K562 (cell line): Measurements from ENCODE around the gene STIM1. TPM values are rescaled to one million over a fixed set of nuclear protein-coding genes. Genes with fewer than 3 reads are reported as not detected.

Experiments used
- E2F5 ChIP-seq: sonication (generic); formaldehyde crosslinking; IDR thresholded peaks from 2 replicates; pipeline ENCODE4 v1.8.0; 2022; ENCODE audit warnings: mild to moderate bottlenecking, missing genetic modification reagents
- MAFF ChIP-seq: IDR thresholded peaks from 2 replicates; pipeline ENCODE4 v1.6.1; 2012; ENCODE audit warnings: low read length, improper control_type of control experiment
- MGA ChIP-seq: fragments of 450-650 bp; IDR thresholded peaks from 2 replicates; pipeline ENCODE4 v1.6.1; 2016; ENCODE audit warnings: mild to moderate bottlenecking, moderate library complexity
- MLLT1 ChIP-seq, 2 experiments: fragments of 450-650 bp; IDR thresholded peaks; 2 replicates each; pipeline ENCODE4 v1.6.1; 2016
- RFX1 ChIP-seq: fragments of 450-650 bp; IDR thresholded peaks from 2 replicates; pipeline ENCODE4 v1.6.1; 2016; ENCODE audit warnings: mild to moderate bottlenecking, moderate library complexity
- SNRNP70 ChIP-seq: fragments of 200-400 bp; formaldehyde crosslinking; optimal IDR thresholded peaks from 2 replicates; pipeline ENCODE3; 2017; ENCODE audit warnings: low read depth, low read length
- TAF1 ChIP-seq: IDR thresholded peaks from 2 replicates; pipeline ENCODE4 v1.6.1; 2011; ENCODE audit warnings: mild to moderate bottlenecking, low read length, moderate library complexity; ENCODE audit not compliant: insufficient read depth, control insufficient read depth, severe bottlenecking; ENCODE audit errors: extremely low read depth
- TAF15 ChIP-seq: fragments of 200-400 bp; formaldehyde crosslinking; IDR thresholded peaks from 2 replicates; pipeline ENCODE4 v1.6.1; 2017; ENCODE audit warnings: mild to moderate bottlenecking, low read depth, low read length, moderate library complexity
- TRIM24 ChIP-seq, 2 experiments: fragments of 450-650 bp; IDR thresholded peaks; 2 replicates each; pipeline ENCODE4 v1.6.1; 2016
- ZNF699 ChIP-seq: fragments of 250-450 bp; sonication (Bioruptor Pico); IDR thresholded peaks from 2 replicates; pipeline ENCODE4 v1.8.0; 2021; ENCODE audit warnings: mild to moderate bottlenecking, moderate library complexity; ENCODE audit not compliant: insufficient replicate concordance
- polyA plus RNA-seq, 8 experiments: library from polyadenylated mRNA; depleted of rRNA in 4 of 8; stranded (reverse) in 5 of 8; unstranded in 3 of 8; fragments of >200 nt; fragmentation: Nextera tagmentation in 2 of 8; fragmentation: Illumina TruSeq in 1 of 8; extraction: Ambion mirVana in 2 of 8; extraction: Trizol in 1 of 8; gene quantifications; 2 replicates each; pipeline versions ENCODE4 v1.2.1 to v1.2.3, GENCODE V29; 2011 to 2014; ENCODE audit warnings: inconsistent platforms in 1 of 8, missing spikeins in 1 of 8
- total RNA-seq, 7 experiments: library from RNA; depleted of rRNA in 6 of 7; stranded (reverse); fragments of >200 nt in 6 of 7; fragmentation: Illumina TruSeq in 2 of 7; extraction: Trizol in 2 of 7; gene quantifications; 2 replicates each; pipeline versions ENCODE4 v1.2.1 to v1.2.3, GENCODE V29; 2011 to 2021; ENCODE audit warnings: low replicate concordance in 1 of 7

The STIM1 gene
- total and polyA plus RNA-seq, 9 of the 15 experiments (the other 6 are each of a cell fraction or from before 2014, with no cell fraction given) = 7.7 to 50.5 (median 22.5) TPM

GRCh38 chr11:4032097-4032496, 176.6 kb downstream of the STIM1 start (continued):
- TF ChIP-seq MGA = no peak
- no peak for TF ChIP-seq MLLT1 (IDR thresholded peaks at IDR 0.05)
- no peak for TF ChIP-seq TAF1
- TF ChIP-seq ZNF699 (CRISPR knock-in tag) = no peak
- TF ChIP-seq SNRNP70 = no peak
- no peak for TF ChIP-seq MAFF
- no peak for TF ChIP-seq TAF15
- TF ChIP-seq E2F5 (CRISPR knock-in tag) = no peak
- no peak for TF ChIP-seq RFX1
- TF ChIP-seq TRIM24 (IDR thresholded peaks at IDR 0.05) = no peak
